Keratinocyte (primary cell): Measurements from ENCODE around the gene HIF1A.

Experiments used
- CTCF ChIP-seq, 3 experiments: IDR thresholded peaks in 1 of 3; conservative IDR thresholded peaks in 1 of 3; optimal IDR thresholded peaks in 1 of 3; 2 replicates in 2 of 3; 3 replicates in 1 of 3; pipeline versions ENCODE3 to v1.5.1; 2011; ENCODE audit warnings: low read length in 3 of 3, mild to moderate bottlenecking in 3 of 3, moderate library complexity in 2 of 3, control low read depth in 1 of 3, inconsistent platforms in 1 of 3; ENCODE audit not compliant: insufficient read depth in 2 of 3; ENCODE audit errors: extremely low read depth in 1 of 3
- EZH2 ChIP-seq: IDR thresholded peaks from one replicate; pipeline ENCODE4 v1.6.1; 2012; ENCODE audit warnings: inconsistent platforms, mild to moderate bottlenecking, low read length, moderate library complexity

- no peak for TF ChIP-seq CTCF (optimal IDR thresholded peaks at IDR 0.05 in 1 of 3, IDR thresholded peaks at IDR 0.05 in 1 of 3, conservative IDR thresholded peaks at IDR 0.05 in 1 of 3; ENCODE audit: extremely low read depth in 1 of 3, insufficient read depth in 2 of 3, low read length in 3 of 3)
- TF ChIP-seq EZH2 = no peak
These were observed 79.5 kb downstream of the HIF1A start for GRCh38 chr14:61774861-61775260.
